Osteocyte (in vitro differentiated cells): Measurements from ENCODE around the gene NRG2. TPM values are rescaled to one million over a fixed set of nuclear protein-coding genes. Genes with fewer than 3 reads are reported as not detected.

Experiments
- DNase-seq: peaks from one replicate; pipeline ENCODE4 v3.0.0; 2021; ENCODE audit warnings: mixed read lengths; ENCODE audit not compliant: unreplicated experiment; ENCODE audit errors: extremely low spot score
- H3K27ac Mint-ChIP-seq: one replicate; pipeline ENCODE4 v1.8.0; 2021; ENCODE audit warnings: mild to moderate bottlenecking, mixed read lengths; ENCODE audit not compliant: unreplicated experiment
- H3K27me3 Mint-ChIP-seq: one replicate; pipeline ENCODE4 v1.8.0; 2021; ENCODE audit warnings: mixed read lengths; ENCODE audit not compliant: unreplicated experiment
- H3K36me3 Mint-ChIP-seq: one replicate; pipeline ENCODE4 v1.8.0; 2021; ENCODE audit warnings: mixed read lengths; ENCODE audit not compliant: unreplicated experiment
- H3K4me1 Mint-ChIP-seq: one replicate; pipeline ENCODE4 v1.8.0; 2021; ENCODE audit warnings: mixed read lengths; ENCODE audit not compliant: unreplicated experiment
- H3K4me3 Mint-ChIP-seq: one replicate; pipeline ENCODE4 v1.8.0; 2021; ENCODE audit warnings: mild to moderate bottlenecking, moderate library complexity, mixed read lengths; ENCODE audit not compliant: unreplicated experiment
- H3K9me3 Mint-ChIP-seq: one replicate; pipeline ENCODE4 v1.8.0; 2021; ENCODE audit warnings: mixed read lengths; ENCODE audit not compliant: unreplicated experiment
- total RNA-seq: library from RNA; stranded (reverse); gene quantifications from 2 replicates; pipeline ENCODE4 v1.2.1, GENCODE V29; 2021
- TF ChIP-seq, protein P1 (sequence below): fragments of 200-600 bp; sonication (generic); IDR thresholded peaks from 2 replicates; pipeline ENCODE4 v1.5.0; 2021; ENCODE audit warnings: antibody characterized with exemption, mild to moderate bottlenecking, moderate library complexity

The NRG2 gene
- total RNA-seq, 1 donor from 2014 or later, result 0.86 TPM

DNA sequence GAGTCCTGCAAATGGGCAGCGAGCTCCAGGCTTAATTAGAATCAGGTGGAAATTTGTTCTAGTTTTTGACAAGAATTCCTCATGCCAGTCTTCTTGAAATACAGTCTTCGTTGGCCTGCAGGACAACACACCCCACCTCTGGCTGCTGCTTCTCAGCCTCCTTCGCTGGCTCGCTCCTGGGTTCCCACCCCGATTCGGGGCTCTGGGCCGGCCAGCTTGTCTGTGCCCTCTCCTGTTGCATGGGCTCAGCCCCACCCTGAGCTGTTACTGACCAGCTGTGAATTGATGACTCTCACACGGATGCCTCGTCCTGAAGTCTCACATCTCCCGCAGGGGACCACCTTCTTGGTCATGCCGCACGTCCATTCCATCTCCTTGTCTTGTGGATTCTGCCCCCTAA lies 226.5 kb downstream of the NRG2 start:
- DNase-seq, result no peak
- TF ChIP-seq, protein P1, sequence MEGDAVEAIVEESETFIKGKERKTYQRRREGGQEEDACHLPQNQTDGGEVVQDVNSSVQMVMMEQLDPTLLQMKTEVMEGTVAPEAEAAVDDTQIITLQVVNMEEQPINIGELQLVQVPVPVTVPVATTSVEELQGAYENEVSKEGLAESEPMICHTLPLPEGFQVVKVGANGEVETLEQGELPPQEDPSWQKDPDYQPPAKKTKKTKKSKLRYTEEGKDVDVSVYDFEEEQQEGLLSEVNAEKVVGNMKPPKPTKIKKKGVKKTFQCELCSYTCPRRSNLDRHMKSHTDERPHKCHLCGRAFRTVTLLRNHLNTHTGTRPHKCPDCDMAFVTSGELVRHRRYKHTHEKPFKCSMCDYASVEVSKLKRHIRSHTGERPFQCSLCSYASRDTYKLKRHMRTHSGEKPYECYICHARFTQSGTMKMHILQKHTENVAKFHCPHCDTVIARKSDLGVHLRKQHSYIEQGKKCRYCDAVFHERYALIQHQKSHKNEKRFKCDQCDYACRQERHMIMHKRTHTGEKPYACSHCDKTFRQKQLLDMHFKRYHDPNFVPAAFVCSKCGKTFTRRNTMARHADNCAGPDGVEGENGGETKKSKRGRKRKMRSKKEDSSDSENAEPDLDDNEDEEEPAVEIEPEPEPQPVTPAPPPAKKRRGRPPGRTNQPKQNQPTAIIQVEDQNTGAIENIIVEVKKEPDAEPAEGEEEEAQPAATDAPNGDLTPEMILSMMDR, result no peak
- no peaks in the 10 kb centered on the region for H3K4me1 Mint-ChIP-seq
- H3K9me3 Mint-ChIP-seq, result peaks cover 6% of the 10 kb centered on the region
- peaks cover 3% of the 10 kb centered on the region for H3K36me3 Mint-ChIP-seq
- H3K27me3 Mint-ChIP-seq, result peaks cover 42% of the 10 kb centered on the region
- H3K27ac Mint-ChIP-seq, result no peak overlapping the region
- no peak overlapping the region for H3K4me3 Mint-ChIP-seq

DNA sequence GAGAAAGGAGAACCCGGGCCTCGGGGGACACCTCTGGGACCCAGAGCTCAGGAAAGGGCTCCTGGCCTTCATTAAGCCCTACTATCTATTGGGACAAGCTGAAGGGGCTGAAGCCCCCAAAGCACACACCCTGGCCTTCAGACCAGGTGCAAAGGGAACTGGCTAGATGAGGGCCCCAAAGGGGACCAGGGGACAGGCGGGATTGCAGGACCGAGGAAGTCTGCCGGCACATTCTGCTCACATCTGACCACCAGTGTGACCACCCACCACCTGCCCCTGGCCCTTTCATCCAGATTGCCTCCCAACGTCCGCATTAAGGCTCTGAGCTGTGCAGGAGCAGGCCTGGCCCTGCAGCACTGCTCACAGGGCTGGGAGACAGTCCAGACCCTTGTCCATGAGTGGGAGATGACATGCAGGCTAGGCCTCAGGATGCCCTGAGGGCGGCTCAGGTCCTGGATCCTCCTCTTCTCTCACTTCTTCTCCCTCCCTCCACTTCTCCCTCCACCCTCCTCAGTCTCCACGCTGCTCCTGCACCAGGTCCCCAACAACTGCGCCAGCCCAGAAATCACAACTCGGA lies 228.3 kb downstream of the NRG2 start:
- Mint-ChIP-seq H3K27me3 (peaks cover 37% of the 10 kb centered on the region), H3K4me3 (no peak overlapping the region), H3K36me3 (peaks cover 3% of the 10 kb centered on the region), H3K4me1 (no peaks in the 10 kb centered on the region), H3K9me3 (peaks cover 6% of the 10 kb centered on the region), H3K27ac (no peak overlapping the region)
- TF ChIP-seq, protein P1, result no peak
- DNase-seq, result no peak

DNA sequence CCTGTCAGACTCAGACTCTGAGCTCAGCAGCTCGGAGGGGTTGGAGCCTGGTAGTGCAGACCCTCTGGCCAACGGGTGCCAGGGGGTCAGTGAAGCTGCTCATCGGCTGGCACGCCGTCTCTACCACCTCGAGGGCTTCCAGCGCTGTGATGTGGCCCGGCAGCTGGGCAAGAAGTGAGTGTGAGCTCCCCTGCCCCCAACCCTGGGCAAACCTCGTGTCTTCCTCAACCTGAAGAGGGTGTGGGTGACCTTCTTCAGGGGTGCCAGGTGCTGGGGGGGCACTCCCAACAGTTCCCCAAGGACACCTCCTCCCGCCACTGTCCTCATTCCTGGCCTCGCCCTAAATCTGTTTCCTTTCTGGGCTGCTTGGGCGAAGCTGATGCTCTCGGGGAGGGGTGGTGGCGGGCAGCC lies 228.9 kb downstream of the NRG2 start:
- Mint-ChIP-seq H3K27me3 (peaks cover 37% of the 10 kb centered on the region), H3K4me1 (no peaks in the 10 kb centered on the region), H3K27ac (no peak overlapping the region), H3K36me3 (peaks cover 3% of the 10 kb centered on the region), H3K9me3 (peaks cover 6% of the 10 kb centered on the region), H3K4me3 (no peak overlapping the region)
- TF ChIP-seq, protein P1, result no peak
- no peak for DNase-seq

DNA sequence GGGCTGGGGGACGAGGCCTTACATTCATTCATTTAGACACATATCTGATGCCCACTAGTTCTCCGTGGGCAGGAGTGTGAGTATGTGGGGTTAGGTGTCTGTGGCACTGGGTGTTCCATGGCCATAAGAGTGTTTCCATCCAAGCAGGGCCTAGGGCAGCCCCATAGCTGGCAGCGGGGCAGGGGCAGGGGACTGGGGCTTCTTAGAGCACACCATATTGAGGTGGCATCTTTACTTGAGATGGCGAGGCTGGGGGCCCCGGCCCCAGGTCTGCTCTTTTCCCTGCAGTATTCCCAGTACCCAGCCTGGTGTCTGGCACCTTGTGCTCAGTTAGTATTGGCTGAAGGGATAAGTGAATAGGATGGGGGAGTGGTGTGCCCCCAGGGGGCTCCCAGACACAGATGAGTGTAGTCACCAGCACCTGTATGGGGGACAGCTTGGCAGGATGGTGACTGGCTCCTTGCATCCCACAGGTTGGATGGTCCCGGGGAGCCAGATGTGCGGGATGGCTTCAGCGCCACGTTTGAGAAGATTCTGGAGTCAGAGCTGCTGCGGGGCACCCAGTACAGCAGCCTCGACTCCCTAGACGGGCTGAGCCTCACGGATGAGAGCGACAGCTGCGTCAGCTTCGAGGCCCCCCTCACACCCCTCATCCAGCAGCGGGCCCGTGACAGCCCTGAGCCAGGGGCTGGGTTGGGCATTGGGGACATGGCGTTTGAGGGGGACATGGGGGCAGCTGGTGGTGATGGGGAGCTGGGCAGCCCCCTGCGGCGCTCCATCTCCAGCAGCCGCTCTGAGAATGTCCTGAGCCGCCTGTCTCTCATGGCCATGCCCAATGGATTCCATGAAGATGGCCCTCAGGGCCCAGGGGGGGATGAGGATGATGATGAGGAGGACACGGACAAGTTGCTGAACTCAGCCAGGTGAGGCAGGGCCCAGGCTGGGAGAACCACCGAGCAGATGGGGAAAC lies 230.0 kb downstream of the NRG2 start:
- H3K27me3 Mint-ChIP-seq, result peaks cover 34% of the 10 kb centered on the region
- H3K4me3 Mint-ChIP-seq, result no peak overlapping the region
- no peak overlapping the region for H3K27ac Mint-ChIP-seq
- no peaks in the 10 kb centered on the region for H3K9me3 Mint-ChIP-seq
- no peak for DNase-seq
- TF ChIP-seq, protein P1, result no peak
- H3K36me3 Mint-ChIP-seq, result no peaks in the 10 kb centered on the region
- H3K4me1 Mint-ChIP-seq, result no peaks in the 10 kb centered on the region

DNA sequence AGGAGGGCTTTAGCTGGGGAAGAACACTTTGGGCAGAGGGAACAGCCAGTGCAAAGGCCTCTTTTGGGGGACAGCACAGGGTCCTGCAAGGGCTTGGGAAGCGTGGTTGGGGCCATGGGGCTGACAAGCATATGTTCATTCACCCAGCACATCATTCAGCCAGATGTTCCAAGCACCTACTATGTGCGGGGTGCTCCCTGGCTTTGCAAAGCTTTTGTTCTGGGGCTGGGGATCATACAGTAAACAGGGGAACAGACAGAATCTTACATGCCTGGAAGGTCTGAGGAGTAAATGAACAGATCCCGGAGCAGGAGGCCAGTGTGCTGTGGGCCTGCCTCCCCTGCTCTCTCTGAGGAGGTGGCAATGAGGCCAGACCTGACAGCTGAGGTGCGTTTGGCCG lies 230.8 kb downstream of the NRG2 start:
- H3K9me3 Mint-ChIP-seq, result no peaks in the 10 kb centered on the region
- no peaks in the 10 kb centered on the region for H3K36me3 Mint-ChIP-seq
- H3K4me3 Mint-ChIP-seq, result no peak overlapping the region
- DNase-seq, result no peak
- TF ChIP-seq, protein P1, result no peak
- peaks cover 26% of the 10 kb centered on the region for H3K27me3 Mint-ChIP-seq
- H3K4me1 Mint-ChIP-seq, result no peaks in the 10 kb centered on the region
- no peak overlapping the region for H3K27ac Mint-ChIP-seq
